HS-5 (cell line): ENCODE results near the gene AQP10.
"Not testable (repeated sequence)": the region's sequence is repeated elsewhere in the genome, so short reads cannot be mapped to it uniquely, and the experiment has no call there.

Experiments used
- DNase-seq: peaks from one replicate; pipeline ENCODE4 v3.0.0-alpha.2; 2012; ENCODE audit warnings: low read depth

AQP10 gene

GRCh38 chr1:154344977-154345837 lies 24.3 kb downstream of the AQP10 start:
- no peak for DNase-seq

GRCh38 chr1:154346276-154346917 lies 25.5 kb downstream of the AQP10 start:
- DNase-seq = no peak

DNA sequence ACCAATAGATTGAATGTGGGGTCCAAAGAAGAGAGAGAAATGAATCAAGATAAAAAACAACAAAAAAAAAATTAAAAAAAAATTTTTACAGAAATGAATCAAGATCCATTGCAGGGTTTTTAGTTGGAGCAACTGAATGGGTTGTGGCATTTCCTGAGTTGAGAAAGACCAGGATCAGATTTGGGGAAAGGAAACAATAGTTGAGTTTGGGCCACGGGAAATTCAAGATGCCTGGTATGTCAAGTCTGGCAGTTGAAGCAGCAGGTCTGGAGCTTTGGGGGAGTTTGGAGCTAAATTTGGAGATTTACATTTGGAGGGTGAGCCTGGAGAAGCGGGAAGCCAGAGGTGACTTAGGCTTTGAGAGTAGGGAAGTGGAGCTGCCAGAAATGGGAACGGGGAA lies 27.1 kb downstream of the AQP10 start:
- no peak for DNase-seq

- no peak for DNase-seq
Measured at GRCh38 chr1:154348429-154349076, 27.7 kb downstream of the AQP10 start.

DNA sequence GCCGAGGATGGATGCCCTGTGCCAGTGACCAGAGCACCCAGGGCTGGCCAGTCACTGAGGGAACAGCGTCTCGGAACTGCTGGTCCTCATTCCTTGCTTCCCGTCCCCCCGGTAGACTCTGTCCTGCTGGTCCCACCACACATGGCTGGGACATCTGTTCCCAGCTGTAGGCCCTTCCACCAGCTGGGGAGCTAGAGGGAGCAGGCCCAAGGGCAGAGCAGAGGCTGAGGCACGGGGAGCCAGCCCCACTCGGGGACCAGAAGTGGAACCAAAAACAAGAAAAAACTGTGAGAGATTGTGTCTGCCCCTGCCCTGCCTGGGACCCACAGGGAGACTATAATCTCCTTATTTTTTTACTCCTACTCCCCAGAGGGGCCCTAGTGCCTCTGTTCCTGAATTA lies 28.2 kb downstream of the AQP10 start:
- no peak for DNase-seq

GRCh38 chr1:154350383-154350782 lies 29.5 kb downstream of the AQP10 start:
- DNase-seq = no peak

- DNase-seq = no peak
Measured at GRCh38 chr1:154351363-154352068, 30.6 kb downstream of the AQP10 start.

DNA sequence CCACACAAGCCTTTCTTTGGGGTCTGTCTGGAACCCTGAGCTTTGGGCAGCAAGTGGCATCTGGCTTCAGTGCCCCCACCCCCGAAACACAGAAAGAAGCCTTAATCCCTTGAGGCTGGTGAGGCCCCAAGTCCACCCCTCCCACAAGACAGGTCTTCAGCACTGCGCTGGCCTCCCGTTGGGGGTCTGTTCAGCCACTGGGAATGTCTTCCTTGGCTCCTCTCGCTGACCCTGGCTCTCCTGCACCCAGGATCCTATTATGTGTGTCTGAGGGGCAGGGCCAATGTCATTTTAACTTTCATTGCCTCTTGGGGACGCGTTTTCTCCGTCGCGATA lies 31.3 kb downstream of the AQP10 start:
- DNase-seq = no peak

DNA sequence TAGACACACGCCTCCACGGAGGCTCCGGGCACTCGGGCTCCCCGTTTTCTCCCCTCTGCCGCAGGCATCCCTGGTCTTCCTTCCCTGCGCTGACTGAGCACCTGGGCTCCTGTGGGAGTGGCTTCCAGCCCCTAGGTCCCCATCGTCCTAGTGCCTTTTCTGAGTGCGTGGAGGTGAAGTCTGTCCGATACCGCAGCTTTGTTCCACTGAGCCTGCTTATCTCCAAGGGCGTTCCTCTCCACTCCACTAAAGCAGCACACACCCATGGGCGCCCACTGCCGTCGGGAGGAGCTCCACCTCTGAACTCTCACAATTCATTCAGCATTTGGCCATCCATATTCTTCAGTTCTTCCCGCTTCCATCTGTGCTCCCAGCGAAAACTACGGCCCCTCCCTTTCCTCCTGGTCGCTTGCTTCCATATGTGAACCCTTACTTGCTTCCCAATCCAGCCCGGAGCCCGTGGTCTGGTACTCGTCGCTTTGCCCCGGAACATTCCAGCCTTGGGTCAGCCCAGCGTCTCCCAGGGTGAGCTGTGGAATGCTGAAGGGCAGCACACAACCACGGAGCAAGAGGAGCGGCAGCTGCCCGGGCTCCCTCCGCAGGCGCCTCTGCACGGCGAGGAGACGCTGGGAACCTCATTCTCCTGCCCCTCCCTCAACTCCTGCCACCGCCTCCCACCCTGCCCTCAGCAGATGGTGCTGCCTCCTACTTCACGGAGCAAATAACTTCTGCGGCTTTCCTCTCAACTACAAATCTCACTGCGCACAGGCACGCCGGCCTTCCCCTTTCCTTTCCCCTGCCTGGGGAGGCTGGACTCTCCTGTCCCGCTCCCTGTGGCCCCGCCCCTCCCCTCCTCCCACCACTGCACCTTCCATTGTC lies 31.9 kb downstream of the AQP10 start:
- no peak for DNase-seq

DNA sequence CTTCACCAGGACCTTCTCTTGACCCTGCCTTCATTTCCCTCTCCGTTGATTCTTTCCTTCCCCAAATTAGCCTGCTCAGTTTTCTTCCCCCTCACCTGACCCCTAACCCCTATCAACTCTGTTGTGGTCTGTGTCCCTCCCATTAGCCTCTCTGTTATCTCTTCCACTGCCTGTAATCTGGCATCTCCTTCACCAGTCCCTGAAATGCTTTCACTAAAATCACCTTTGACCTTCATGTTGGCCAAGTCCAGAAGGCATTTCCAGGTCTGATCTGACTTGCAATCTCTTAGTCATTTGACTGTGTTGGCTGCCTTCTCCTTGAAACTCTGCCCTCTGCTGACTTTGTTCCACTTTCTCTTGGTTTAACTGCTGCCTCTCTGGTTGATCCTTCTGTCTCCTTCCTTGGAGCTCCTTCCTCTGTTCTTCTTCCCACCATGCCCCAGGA lies 32.6 kb downstream of the AQP10 start:
- no peak for DNase-seq

- no peak for DNase-seq
Measured at GRCh38 chr1:154353966-154354365, 33.1 kb downstream of the AQP10 start.

GRCh38 chr1:154358519-154358918 lies 37.6 kb downstream of the AQP10 start:
- no peak for DNase-seq

GRCh38 chr1:154360288-154360687 lies 39.4 kb downstream of the AQP10 start:
- DNase-seq = no peak

DNA sequence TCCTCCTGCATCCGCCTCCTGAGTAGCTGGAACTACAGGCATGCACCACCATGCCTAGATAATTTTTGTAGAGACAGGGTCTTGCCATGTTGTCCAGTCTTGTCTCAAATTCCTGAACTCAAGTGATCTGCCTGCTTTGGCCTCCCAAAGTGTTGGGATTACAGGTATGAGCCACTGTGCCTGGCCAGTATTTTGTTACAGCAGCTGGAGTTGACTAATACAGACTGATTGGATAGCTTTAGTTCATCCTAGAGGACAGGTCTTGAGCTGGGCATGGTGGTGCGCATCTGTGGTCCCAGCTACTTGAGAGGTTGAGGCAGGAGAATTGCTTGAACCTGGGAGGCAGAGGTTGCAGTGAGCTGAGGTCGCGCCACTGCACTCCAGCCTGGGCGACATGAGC lies 40.0 kb downstream of the AQP10 start:
- not testable (repeated sequence) for DNase-seq

DNA sequence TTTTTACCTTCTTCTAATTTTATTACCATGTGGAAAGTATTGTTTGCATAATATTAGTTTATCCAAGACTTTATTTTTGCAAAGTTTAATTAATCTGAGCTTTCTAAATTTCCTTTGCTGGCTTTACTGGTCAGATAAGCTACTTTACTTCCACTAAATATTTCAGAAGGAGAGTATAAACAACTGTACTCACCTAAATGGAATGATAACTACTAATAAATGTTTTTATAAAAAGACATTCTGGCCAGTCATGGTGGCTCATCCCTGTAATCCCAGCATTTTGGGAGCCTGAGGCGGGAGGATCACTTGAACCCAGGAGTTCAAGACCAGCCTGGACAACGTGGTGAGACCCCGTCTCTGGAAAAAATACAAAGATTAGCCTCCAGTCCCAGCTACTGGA lies 40.5 kb downstream of the AQP10 start:
- DNase-seq = no peak

DNA sequence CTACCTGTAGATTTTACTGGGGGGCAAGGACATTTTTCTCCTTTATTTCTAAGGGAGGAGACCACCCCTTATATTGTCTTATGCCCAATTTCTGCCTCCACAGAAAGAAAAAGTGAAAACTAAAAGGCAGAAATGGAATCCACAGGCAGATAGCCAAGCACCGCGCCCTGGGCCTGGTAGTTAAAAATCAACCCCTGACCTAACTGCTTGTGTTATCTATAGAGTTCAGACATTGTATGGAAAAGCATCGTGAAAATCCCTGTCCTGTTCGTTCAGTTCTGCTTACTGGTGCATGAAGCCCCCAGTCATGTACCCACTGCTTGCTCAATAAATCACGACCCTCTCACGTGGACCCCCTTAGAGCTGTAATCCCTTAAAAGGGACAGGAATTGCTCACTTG lies 50.5 kb downstream of the AQP10 start:
- no peak for DNase-seq

DNA sequence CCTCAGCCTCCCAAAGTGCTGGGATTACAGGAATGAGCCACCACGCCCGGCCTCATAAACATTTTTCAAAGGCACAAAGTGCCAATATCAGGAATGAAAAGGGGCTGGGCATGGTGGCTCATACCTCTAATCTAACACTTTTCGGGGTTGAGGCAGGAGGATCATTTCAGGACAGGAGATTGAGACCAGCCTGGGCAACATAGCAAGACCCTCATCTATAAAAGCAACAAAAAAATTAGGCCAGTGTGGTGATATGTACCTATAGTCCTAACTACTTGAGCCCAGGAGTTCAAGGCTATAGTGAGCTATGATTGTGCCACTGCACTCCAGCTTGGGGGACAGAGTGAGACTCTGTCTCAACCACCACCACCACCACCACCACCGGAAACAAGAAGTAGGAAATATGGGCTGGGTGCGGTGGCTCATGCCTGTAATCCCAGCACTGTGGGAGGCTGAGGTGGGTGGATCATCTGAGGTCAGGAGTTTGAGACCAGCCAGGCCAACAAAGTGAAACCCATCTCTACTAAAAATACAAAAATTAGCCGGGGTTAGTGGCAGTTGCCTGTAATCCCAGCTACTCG lies 53.0 kb downstream of the AQP10 start:
- DNase-seq = not testable (repeated sequence)
